NCI-H2196 (cell line): Measurements from ENCODE around the gene SOX18.
"Not testable (repeated sequence)": the region's sequence is repeated elsewhere in the genome, so short reads cannot be mapped to it uniquely, and the experiment has no call there.

Experiments used
- DNase-seq: peaks from one replicate; lab custom pipeline; 2025; ENCODE audit not compliant: unreplicated experiment; lab: John Stamatoyannopoulos, UW

Gene SOX18

GRCh38 chr20:64049060-64049877, at the start of gene SOX18:
Gene SOX18 (minus strand): TSS chr20:64049639. CDS start chr20:64049516, 123 bp downstream.
- DNase-seq = peak; percentile 34

DNA sequence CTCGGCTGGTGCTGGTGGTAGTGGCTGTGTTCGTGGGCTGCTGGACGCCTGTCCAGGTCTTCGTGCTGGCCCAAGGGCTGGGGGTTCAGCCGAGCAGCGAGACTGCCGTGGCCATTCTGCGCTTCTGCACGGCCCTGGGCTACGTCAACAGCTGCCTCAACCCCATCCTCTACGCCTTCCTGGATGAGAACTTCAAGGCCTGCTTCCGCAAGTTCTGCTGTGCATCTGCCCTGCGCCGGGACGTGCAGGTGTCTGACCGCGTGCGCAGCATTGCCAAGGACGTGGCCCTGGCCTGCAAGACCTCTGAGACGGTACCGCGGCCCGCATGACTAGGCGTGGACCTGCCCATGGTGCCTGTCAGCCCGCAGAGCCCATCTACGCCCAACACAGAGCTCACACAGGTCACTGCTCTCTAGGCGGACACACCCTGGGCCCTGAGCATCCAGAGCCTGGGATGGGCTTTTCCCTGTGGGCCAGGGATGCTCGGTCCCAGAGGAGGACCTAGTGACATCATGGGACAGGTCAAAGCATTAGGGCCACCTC, 49.1 kb upstream of the SOX18 start:
- DNase-seq = no peak

DNA sequence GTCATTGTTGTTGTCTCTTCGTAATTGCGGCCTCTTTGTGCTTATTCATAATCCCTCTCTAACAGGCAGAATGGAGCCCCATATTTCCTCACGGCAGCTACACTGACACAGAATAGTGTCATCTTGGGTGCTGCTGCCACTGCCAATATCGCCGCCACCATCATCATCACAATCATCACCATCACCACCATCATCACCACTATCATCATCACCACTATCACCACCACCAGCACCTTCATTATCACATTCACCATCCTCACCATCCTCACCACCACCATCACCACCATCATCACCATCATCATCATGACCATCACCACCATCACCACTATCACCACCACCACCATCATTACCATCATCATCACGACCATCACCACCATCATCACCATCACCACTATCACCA, 47.1 kb upstream of the SOX18 start:
- no peak for DNase-seq

GRCh38 chr20:64095927-64096326, 46.5 kb upstream of the SOX18 start:
- DNase-seq = no peak

- no peak for DNase-seq
Observed at GRCh38 chr20:64095455-64095854, 46.0 kb upstream of the SOX18 start.

DNA sequence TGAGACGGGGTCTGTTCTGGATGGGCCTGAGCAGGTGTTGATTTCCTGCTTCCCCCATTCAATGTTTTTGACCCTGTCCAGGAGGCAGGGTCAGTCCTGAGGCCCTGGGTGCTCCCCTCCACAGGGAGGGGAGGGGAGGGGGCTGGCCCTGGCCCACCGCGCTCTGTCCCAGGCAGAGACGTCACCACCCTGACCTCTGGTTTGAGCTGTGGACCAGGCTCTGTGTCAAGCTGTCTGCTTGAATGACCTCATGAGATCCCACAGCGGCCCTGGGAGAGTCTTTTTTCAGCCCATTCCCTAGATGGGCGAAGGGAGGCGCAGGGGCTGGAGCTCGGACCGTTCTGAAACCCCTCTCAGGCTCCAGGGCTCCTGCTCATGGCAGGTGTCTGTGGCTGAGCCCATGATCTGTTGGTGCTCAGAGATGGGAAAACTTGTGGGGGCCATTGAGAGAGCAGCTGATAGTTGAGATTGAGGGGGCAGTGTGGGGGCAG, 43.6 kb upstream of the SOX18 start:
- no peak for DNase-seq

- no peak for DNase-seq
Observed at GRCh38 chr20:64092258-64093012, 43.0 kb upstream of the SOX18 start.

DNA sequence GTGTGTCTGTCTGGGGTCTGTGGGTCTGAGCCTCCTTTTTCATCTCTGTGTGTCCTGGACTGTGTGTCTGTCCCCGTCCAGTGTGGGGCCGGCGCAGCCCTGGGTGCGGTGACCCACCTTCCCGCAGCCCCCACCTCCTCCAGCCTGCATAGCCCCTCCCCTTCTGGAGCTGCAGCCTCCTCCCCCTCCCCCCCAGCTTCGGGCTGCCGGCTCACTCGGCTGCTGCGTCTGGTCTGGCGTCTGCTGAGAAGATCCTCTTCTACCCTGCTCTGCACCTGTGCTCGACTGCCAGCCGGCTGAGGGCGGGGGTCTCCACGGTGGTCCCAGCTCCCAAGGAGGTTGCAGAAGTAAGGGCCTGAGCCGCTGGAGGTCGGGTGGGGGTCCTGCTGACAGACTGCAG, 42.3 kb upstream of the SOX18 start:
- no peak for DNase-seq

GRCh38 chr20:64091340-64091739, 41.9 kb upstream of the SOX18 start:
- no peak for DNase-seq

DNA sequence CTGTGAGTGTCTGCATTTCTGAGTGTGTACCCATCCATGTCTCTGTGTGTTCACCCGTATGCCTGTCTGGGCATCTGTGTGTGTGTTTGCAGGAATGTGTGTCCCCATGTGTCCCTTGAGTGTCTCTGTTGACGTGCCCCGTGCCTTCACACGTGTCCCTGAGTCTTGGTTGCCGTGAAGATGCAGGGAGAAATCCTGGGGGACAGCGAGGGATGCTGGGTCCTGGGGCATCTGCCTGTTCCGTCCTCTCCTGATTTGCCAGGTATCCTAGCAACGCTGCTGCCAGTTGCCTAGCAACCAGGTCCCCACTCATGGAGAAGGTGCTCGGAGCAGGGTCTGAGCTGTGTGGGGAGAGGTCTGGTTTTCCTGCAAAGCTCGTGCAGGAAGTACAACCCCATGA, 40.7 kb upstream of the SOX18 start:
- DNase-seq = peak; percentile 30

GRCh38 chr20:64088586-64088985, 39.1 kb upstream of the SOX18 start:
- DNase-seq = not testable (repeated sequence)

- not testable (repeated sequence) for DNase-seq
Observed at GRCh38 chr20:64087226-64087825, 37.9 kb upstream of the SOX18 start.

DNA sequence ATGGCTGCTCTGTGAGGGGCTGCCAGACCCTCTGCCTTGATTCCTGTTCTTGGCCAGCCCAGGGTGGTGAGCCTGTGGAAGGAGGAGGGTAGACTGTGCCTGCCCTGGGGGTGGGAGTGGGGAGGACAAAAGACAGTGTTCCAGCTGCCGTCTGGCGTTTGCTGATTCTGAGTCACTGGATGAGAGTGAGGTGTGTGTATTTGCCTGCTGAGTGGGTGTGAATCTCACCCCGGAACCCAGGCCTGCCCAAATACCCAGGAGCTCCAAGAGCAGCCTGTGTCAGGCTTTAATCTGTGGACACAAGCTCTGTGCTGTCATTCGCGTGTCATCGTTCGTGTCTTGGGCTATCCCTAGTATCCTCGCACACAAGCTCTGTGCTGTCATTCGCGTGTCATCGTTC, 37.4 kb upstream of the SOX18 start:
- DNase-seq = no peak

DNA sequence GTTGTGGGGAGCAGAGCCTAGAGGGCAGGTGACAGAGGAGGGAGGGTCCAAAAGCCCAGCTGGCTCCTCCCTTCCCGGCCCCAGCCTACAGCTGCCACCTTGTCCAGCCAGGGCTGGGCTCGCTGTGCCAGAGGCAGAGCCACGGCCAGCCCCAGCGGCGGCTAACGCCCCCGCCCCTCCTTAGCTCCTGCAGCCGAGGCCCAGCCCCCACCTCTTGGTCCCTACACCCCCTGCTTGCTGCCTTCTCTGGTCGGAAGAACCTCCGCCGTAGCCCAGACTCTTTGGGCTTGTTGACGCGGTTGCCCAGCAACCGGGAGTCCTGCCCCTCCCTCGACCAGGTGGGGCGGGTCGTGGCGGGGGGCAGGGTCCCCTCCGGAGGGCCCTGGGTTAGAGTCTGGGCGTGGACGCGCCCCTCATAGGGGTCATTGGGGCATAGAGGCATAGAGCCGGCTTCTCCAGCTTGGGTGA, 35.3 kb upstream of the SOX18 start:
- peak; percentile 50 for DNase-seq

GRCh38 chr20:64083804-64084684, 34.6 kb upstream of the SOX18 start, which contains the start of gene LKAAEAR1:
Gene LKAAEAR1 (minus strand): TSS chr20:64084398. CDS start chr20:64084219, 179 bp downstream.
- DNase-seq = no peak

DNA sequence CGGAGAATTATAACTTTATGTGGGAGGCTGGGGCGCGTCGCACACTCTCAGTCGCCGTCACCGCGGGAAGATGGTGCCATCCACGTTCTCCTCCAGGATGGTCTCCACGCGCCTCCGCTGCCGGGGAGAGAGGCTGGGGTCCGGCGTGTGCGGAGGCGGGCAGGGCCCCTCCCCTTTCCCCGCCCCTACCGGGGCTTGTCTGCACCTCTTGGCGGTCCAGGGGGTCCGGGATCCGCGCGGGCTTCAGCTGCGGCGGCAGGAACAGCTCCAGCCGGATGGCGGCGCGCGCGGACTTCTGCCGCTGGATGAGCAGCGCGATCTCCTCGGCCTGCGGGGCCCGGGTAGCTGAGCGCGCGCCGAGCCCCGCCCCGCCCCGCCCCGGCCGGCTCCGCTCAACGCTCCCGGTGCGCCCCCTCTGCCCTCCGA, 34.0 kb upstream of the SOX18 start:
- DNase-seq = peak; percentile 91

DNA sequence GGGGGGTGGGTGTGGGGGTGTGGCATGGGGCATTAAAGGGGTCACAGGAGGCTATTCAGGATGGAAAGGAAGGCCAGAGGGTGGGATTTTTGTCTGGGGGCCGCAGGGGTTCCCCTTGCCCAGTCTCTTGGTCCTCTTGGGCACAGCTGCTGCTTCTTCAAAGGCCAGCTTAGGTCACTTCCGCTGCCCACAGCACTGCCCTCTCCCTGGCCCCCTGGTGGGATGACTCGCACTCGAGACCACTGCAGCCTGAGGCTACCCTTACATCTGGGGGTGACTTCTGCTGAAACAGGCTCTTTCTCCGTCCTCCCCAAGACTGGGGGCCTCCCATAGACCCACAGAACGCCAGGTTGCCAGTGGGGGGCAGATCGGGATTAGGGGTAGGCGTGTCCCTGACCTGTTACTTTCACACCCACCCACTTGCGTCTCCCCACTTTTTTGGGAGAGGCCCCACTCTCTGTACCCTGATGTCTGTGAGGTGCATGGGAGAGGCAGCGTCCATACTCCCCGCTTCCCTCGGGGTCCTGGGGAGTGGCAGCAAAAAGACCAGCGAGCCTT, 33.5 kb upstream of the SOX18 start:
- no peak for DNase-seq

- DNase-seq = no peak
Observed at GRCh38 chr20:64082126-64082731, 32.8 kb upstream of the SOX18 start.

- DNase-seq = no peak
Observed at GRCh38 chr20:64081624-64081964, 32.2 kb upstream of the SOX18 start.
